Uterus (tissue), 4 donors: Measurements from ENCODE around the gene RPS15. TPM values are rescaled to one million over a fixed set of nuclear protein-coding genes. Genes with fewer than 3 reads are reported as not detected.

Source experiments
- DNase-seq, 2 donors: peaks; one replicate each; pipeline ENCODE4 v3.0.0-alpha.2; 2019 to 2020
- H3K27ac ChIP-seq, 2 donors: fragments of 200-600 bp; sonication (generic); 1 replicate in 1 of 2; 2 replicates in 1 of 2; pipeline ENCODE4 v1.5.1; 2016 to 2018
- H3K27me3 ChIP-seq, 2 donors: fragments of 200-600 bp; sonication (generic); one replicate each; pipeline ENCODE4 v1.5.1; 2018 to 2019; ENCODE audit warnings: control low read depth in 1 of 2
- H3K36me3 ChIP-seq, 2 donors: fragments of 200-600 bp; sonication (generic); one replicate each; pipeline ENCODE4 v1.5.1; 2019; ENCODE audit warnings: control low read depth in 1 of 2
- H3K4me1 ChIP-seq, 2 donors: fragments of 200-600 bp; sonication (generic); one replicate each; pipeline ENCODE4 v1.5.1; 2018 to 2019; ENCODE audit warnings: control low read depth in 1 of 2
- H3K4me3 ChIP-seq, 2 donors: fragments of 200-600 bp; sonication (generic); 1 replicate in 1 of 2; 2 replicates in 1 of 2; pipeline ENCODE4 v1.5.1; 2018 to 2019; ENCODE audit warnings: mild to moderate bottlenecking in 1 of 2
- H3K9me3 ChIP-seq, 2 donors: fragments of 200-600 bp; sonication (generic); one replicate each; pipeline ENCODE4 v1.5.1; 2019; ENCODE audit warnings: control low read depth in 1 of 2
- POLR2A ChIP-seq, 2 donors: fragments of 450-650 bp; IDR thresholded peaks; one replicate each; pipeline ENCODE4 v1.6.1; 2016; ENCODE audit warnings: antibody characterized with exemption in 2 of 2, mild to moderate bottlenecking in 1 of 2, moderate library complexity in 1 of 2
- intact Hi-C: fragments of 100-400 bp; cut with DNase I; formaldehyde crosslinking; loops from one replicate; pipeline ENCODE4 v1.15.1; 2023; ENCODE audit warnings: low total_unique reads
- total RNA-seq, 4 donors: library from RNA; depleted of rRNA in 3 of 4; stranded (reverse); fragments of >200 nt in 3 of 4; gene quantifications; one replicate each; pipeline versions ENCODE4 v1.1.0 to v1.2.4, GENCODE V29; 2014 to 2023
- TF ChIP-seq, protein P1 (sequence below), 4 experiments: fragments of 200-600 bp in 2 of 4; fragments of 450-650 bp in 2 of 4; sonication (generic) in 2 of 4; IDR thresholded peaks; one replicate each; pipeline ENCODE4 v1.5.1; 2016 to 2019; ENCODE audit warnings: antibody characterized with exemption in 4 of 4, mild to moderate bottlenecking in 2 of 4, moderate library complexity in 1 of 4
- donor health status: DM: yes; HTN: yes; CAD: no.

Gene RPS15
- total RNA-seq, 4 donors from 2014 or later: 648 to 5,728 (median 1,854) TPM

DNA sequence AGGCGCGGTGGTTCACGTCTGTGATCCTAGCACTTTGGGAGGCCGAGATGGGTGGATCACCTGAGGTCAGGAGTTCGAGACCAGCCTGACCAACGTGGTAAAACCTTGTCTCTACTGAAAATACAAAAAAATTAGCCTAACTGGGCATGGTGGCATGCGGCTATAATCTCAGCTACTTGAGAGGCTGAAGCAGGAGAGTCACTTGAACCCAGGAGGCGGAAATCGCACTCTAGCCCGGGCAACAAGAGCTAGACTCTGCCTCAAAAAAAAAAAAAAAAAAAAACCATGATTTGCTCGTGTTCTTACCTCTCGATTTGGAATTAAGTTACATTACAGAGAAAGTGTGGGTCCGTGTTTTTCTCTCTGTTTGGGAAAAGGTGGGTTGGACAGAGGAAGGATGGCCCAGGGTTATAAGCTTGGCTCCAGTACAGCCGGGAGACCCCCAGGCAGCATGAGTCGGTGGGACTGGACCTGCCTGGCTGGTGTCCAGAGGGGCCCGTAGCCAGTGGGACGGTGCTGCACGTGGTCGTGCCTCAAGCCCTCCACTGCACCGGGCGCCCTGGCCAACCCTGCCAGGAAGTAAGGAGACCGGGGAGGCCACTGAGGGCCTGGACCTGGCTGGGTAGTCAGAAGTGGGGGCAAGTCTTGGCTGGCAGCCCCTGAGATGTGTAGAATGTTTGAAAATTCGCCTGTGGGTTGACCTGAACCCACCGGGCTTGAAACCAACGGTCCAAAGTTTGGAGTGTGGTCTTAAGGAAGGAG is 3.7 kb downstream of the RPS15 start:
- H3K4me3 ChIP-seq: no peak overlapping the region
- peak in 1 of 2 donors; percentile 14 for DNase-seq
- H3K9me3 ChIP-seq: no peaks in the 10 kb centered on the region
- H3K36me3 ChIP-seq: no peaks in the 10 kb centered on the region
- peaks cover 0 to 25% of the 10 kb centered on the region in 2 donors for H3K4me1 ChIP-seq
- H3K27me3 ChIP-seq: peaks cover 8 to 16% of the 10 kb centered on the region in 2 donors
- no peak overlapping the region for H3K27ac ChIP-seq
- no peak for TF ChIP-seq POLR2A (IDR thresholded peaks at IDR 0.05)
- TF ChIP-seq, protein P1, sequence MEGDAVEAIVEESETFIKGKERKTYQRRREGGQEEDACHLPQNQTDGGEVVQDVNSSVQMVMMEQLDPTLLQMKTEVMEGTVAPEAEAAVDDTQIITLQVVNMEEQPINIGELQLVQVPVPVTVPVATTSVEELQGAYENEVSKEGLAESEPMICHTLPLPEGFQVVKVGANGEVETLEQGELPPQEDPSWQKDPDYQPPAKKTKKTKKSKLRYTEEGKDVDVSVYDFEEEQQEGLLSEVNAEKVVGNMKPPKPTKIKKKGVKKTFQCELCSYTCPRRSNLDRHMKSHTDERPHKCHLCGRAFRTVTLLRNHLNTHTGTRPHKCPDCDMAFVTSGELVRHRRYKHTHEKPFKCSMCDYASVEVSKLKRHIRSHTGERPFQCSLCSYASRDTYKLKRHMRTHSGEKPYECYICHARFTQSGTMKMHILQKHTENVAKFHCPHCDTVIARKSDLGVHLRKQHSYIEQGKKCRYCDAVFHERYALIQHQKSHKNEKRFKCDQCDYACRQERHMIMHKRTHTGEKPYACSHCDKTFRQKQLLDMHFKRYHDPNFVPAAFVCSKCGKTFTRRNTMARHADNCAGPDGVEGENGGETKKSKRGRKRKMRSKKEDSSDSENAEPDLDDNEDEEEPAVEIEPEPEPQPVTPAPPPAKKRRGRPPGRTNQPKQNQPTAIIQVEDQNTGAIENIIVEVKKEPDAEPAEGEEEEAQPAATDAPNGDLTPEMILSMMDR (IDR thresholded peaks at IDR 0.05): no peak
- intact Hi-C loops: no loop called here

DNA sequence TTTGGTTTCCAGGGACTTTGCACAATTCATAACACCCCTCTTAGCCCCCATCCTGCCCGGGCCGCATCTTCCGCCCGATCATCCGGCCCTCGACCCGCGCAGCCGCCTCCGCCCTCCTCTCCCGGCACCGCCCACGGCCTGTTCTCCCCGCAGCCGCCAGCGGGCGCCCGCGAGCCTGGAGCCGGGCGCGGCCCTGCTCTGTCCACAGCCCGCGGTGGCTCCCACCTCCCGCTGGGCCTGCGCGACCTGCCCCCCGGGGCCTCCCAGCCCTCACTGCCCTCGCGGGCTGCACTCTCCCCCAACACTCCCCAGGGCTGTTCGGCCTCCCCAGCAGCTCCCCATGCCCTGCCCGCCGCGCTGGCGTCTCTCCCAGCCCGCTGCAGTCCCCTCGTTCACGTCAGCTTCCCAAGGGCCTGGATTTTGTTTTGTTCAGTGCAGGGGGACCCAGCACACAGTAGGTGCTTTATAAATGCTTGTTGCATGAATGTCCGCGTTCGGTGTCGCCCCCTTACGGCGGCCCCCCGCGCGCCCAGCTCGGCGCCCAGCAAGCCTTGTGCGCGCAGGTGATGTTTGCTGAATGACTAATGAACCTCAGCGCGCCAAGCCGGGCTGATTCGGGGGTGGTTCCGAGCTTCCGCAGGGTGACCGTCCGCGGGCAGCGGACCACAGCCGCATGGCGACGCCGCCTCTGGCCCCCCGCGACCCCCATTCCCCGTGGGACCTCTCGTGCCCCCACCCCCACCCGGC is 7.2 kb downstream of the RPS15 start:
- Histone ChIP-seq H3K36me3 (no peaks in the 10 kb centered on the region), H3K4me1 (peaks cover 0 to 14% of the 10 kb centered on the region in 2 donors), H3K27me3 (peaks cover 21 to 23% of the 10 kb centered on the region in 2 donors), H3K27ac (no peak overlapping the region), H3K4me3 (peak overlapping the region in 1 of 2 donors; percentile 7), H3K9me3 (no peaks in the 10 kb centered on the region)
- peak in 1 of 2 donors; percentile 26 for TF ChIP-seq POLR2A (IDR thresholded peaks at IDR 0.05)
- TF ChIP-seq, protein P1 (IDR thresholded peaks at IDR 0.05): peak; percentile 50 to 96 (median 87)
- intact Hi-C loops: no loop called here
- peak; percentile 38 to 70 for DNase-seq

DNA sequence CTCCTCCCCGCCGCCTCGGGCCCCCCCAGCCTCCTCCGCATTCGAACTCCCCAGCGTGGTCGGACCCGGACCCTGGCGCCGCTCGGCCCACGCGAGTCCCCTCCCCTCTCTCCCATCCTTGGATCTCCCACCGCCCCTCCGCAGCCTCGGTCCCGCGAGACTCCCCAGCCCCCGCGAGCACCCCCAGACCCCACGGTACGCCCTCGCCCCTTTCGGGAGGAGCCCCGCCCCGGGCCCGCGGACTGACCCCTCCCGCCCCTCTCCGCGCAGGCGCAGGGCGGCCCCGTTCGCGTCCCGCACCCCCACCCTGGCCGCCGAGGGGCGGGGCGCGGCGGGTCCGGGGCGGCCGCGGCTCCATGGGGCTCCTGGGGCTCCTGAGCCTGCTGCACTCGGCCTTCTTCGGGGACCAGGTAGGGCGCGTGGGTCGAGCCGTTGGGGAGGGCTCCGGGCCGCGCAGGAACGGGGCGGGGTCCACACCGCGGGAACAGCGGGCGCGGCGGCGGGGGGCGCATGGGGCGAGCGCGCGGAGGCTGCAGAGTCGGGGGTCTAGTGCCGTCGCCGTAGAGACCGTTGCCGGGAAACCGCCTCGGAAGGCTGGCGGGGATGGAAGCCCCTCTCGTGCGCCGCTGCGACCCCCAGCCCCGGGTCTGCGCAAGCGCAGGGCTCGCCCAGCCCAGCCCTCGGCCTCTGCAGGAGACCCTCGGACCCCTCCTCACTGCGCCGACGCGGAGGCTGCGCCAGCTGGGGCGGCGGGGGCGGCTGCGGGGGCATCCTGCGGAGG is 7.9 kb downstream of the RPS15 start:
- peaks cover 0 to 14% of the 10 kb centered on the region in 2 donors for H3K4me1 ChIP-seq
- H3K27ac ChIP-seq: no peak overlapping the region
- no peaks in the 10 kb centered on the region for H3K36me3 ChIP-seq
- peaks cover 27 to 29% of the 10 kb centered on the region in 2 donors for H3K27me3 ChIP-seq
- no peaks in the 10 kb centered on the region for H3K9me3 ChIP-seq
- intact Hi-C loops: no loop called here
- H3K4me3 ChIP-seq: no peak overlapping the region
- DNase-seq: no peak
- TF ChIP-seq, protein P1 (IDR thresholded peaks at IDR 0.05): no peak
- TF ChIP-seq POLR2A (IDR thresholded peaks at IDR 0.05): no peak

DNA sequence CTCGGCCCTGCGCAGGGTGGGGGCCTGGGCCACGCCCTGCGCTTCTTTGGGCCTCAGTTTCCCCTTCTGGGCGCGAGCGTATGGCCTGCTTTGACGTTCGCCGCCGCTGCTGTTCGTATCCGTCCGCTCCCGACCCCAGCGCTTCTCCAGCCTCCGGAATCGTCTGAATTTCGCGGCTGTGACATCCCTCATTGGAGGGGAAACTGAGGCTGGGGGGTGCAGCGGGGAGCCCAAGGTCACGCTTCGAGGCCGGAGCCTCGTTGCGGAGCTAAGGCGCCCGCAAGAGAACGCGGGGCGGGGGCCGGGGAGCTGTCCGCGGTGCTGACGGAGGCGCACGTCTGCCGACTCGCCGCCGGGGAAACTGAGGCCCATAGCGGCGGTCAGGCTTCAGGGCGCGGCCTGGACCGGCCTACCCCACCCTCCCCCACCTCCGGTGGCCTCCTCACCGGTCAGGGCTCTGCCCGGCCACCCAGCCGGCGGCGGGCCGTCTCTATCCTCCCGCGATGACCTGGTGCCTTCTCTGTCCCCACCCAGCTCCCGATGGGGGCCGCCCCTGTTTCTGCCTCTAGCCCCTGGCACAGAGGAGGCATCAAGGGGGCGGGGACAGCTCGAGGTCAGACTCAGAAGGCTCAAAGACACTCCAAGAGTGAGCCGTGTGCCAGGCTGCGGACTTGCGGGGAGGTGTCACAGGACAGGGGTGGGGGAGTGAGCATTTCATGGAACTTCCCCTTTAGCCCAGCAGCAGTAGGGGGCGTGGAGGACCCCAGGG is 8.7 kb downstream of the RPS15 start:
- peaks cover 27 to 37% of the 10 kb centered on the region in 2 donors for H3K27me3 ChIP-seq
- H3K27ac ChIP-seq: no peak overlapping the region
- no peaks in the 10 kb centered on the region for H3K9me3 ChIP-seq
- DNase-seq: no peak
- H3K4me1 ChIP-seq: peaks cover 0 to 14% of the 10 kb centered on the region in 2 donors
- H3K36me3 ChIP-seq: no peaks in the 10 kb centered on the region
- TF ChIP-seq POLR2A (IDR thresholded peaks at IDR 0.05): no peak
- TF ChIP-seq, protein P1 (IDR thresholded peaks at IDR 0.05): no peak
- intact Hi-C loops: no loop called here
- no peak overlapping the region for H3K4me3 ChIP-seq
